HG03520 (cell line): ENCODE data around the gene LAP3.
A peak's percentile ranks its signal among the peaks of the same experiment; 100 is the strongest.
"Not testable (repeated sequence)": the region's sequence is repeated elsewhere in the genome, so short reads cannot be mapped to it uniquely, and the experiment has no call there.

Experiments used
- ATAC-seq: cut with Tn5 transposase; IDR thresholded peaks from one replicate; pipeline ENCODE4 v1.9.1; 2021; ENCODE audit warnings: mild to moderate bottlenecking, moderate library complexity; ENCODE audit not compliant: unreplicated experiment

LAP3 gene

GRCh38 chr4:17576932-17577664 is at the start of gene LAP3:
LAP3 (plus strand) TSS chr4:17577198; CDS start chr4:17577466, 268 bp downstream.
- ATAC-seq = peak; percentile 74

- no peak for ATAC-seq
Measured at GRCh38 chr4:17528551-17529165, 48.3 kb upstream of the LAP3 start.

- ATAC-seq = no peak
Measured at GRCh38 chr4:17531538-17532285, 45.3 kb upstream of the LAP3 start.

- ATAC-seq = no peak
Measured at GRCh38 chr4:17534705-17535104, 42.3 kb upstream of the LAP3 start.

- peak; percentile 59 for ATAC-seq
Measured at GRCh38 chr4:17535242-17535641, 41.8 kb upstream of the LAP3 start.

- ATAC-seq = no peak
Measured at GRCh38 chr4:17535906-17536305, 41.1 kb upstream of the LAP3 start.

- ATAC-seq = not testable (repeated sequence)
Measured at GRCh38 chr4:17537060-17537459, 39.9 kb upstream of the LAP3 start.

GRCh38 chr4:17544205-17544604 is 32.8 kb upstream of the LAP3 start:
- ATAC-seq = no peak

GRCh38 chr4:17544831-17545234 is 32.2 kb upstream of the LAP3 start:
- ATAC-seq = no peak

- ATAC-seq = no peak
Measured at GRCh38 chr4:17545374-17546140, 31.4 kb upstream of the LAP3 start.

- no peak for ATAC-seq
Measured at GRCh38 chr4:17546222-17546621, 30.8 kb upstream of the LAP3 start.

- no peak for ATAC-seq
Measured at GRCh38 chr4:17546678-17547077, 30.3 kb upstream of the LAP3 start.

- no peak for ATAC-seq
Measured at GRCh38 chr4:17550549-17550948, 26.4 kb upstream of the LAP3 start.

GRCh38 chr4:17552427-17552826 is 24.6 kb upstream of the LAP3 start:
- no peak for ATAC-seq

GRCh38 chr4:17554568-17554967 is 22.4 kb upstream of the LAP3 start:
- ATAC-seq = no peak

- ATAC-seq = no peak
Measured at GRCh38 chr4:17556498-17556897, 20.5 kb upstream of the LAP3 start.

GRCh38 chr4:17557880-17558279 is 19.1 kb upstream of the LAP3 start:
- no peak for ATAC-seq

- ATAC-seq = no peak
Measured at GRCh38 chr4:17558941-17559708, 17.9 kb upstream of the LAP3 start.

- no peak for ATAC-seq
Measured at GRCh38 chr4:17559709-17560048, 17.3 kb upstream of the LAP3 start.

GRCh38 chr4:17560065-17560673 is 16.8 kb upstream of the LAP3 start:
- no peak for ATAC-seq
